Non-pigmented ciliary epithelial cell (primary cell): ENCODE data around the gene SGPL1.
"Not testable (repeated sequence)": the region's sequence is repeated elsewhere in the genome, so short reads cannot be mapped to it uniquely, and the experiment has no call there.

ENCODE experiments used
- DNase-seq: peaks from one replicate; pipeline ENCODE4 v3.0.0-alpha.2; 2010; ENCODE audit warnings: low read depth

The SGPL1 gene

GRCh38 chr10:70906031-70906783, 90.5 kb downstream of the SGPL1 start:
- no peak for DNase-seq

- DNase-seq, result no peak
Measured at GRCh38 chr10:70906953-70907636, 91.3 kb downstream of the SGPL1 start.

- DNase-seq, result no peak
Measured at GRCh38 chr10:70907637-70908405, 92.1 kb downstream of the SGPL1 start.

- DNase-seq, result no peak
Measured at GRCh38 chr10:70908406-70909296, 92.9 kb downstream of the SGPL1 start.

GRCh38 chr10:70909326-70909935, 93.7 kb downstream of the SGPL1 start:
- no peak for DNase-seq

GRCh38 chr10:70910486-70911341, 95.0 kb downstream of the SGPL1 start:
- no peak for DNase-seq

- no peak for DNase-seq
Measured at GRCh38 chr10:70911386-70911785, 95.6 kb downstream of the SGPL1 start.

- DNase-seq, result no peak
Measured at GRCh38 chr10:70912556-70912955, 96.8 kb downstream of the SGPL1 start.

- DNase-seq, result no peak
Measured at GRCh38 chr10:70913191-70913892, 97.6 kb downstream of the SGPL1 start.

- DNase-seq, result no peak
Measured at GRCh38 chr10:70913893-70914240, 98.1 kb downstream of the SGPL1 start.

GRCh38 chr10:70914316-70914864, 98.6 kb downstream of the SGPL1 start:
- DNase-seq, result no peak

- DNase-seq, result no peak
Measured at GRCh38 chr10:70915206-70915605, 99.5 kb downstream of the SGPL1 start.

- DNase-seq, result no peak
Measured at GRCh38 chr10:70915806-70916205, 100.1 kb downstream of the SGPL1 start.

GRCh38 chr10:70916241-70916640, 100.5 kb downstream of the SGPL1 start:
- no peak for DNase-seq

- DNase-seq, result no peak
Measured at GRCh38 chr10:70917226-70917625, 101.5 kb downstream of the SGPL1 start.

- no peak for DNase-seq
Measured at GRCh38 chr10:70917635-70918034, 101.9 kb downstream of the SGPL1 start.

GRCh38 chr10:70918851-70919530, 103.2 kb downstream of the SGPL1 start:
- DNase-seq, result no peak

- not testable (repeated sequence) for DNase-seq
Measured at GRCh38 chr10:70919906-70920305, 104.2 kb downstream of the SGPL1 start.

GRCh38 chr10:70920519-70920918, 104.8 kb downstream of the SGPL1 start:
- no peak for DNase-seq
